NB4 (cell line): Measurements from ENCODE around the gene GRM7.

Source experiments
- CTCF ChIP-seq: IDR thresholded peaks from one replicate; pipeline ENCODE4 v1.5.1; 2012; ENCODE audit warnings: low read depth, low read length
- MAX ChIP-seq: IDR thresholded peaks from 2 replicates; pipeline ENCODE4 v1.6.1; 2011; ENCODE audit warnings: low read depth, low read length
- MYC ChIP-seq: IDR thresholded peaks from 2 replicates; pipeline ENCODE4 v1.6.1; 2011; ENCODE audit warnings: low read depth, low read length

- no peak for TF ChIP-seq CTCF
- TF ChIP-seq MAX = no peak
- TF ChIP-seq MYC = no peak
Measured at GRCh38 chr3:7621046-7621630, 760.2 kb downstream of the GRM7 start.
